HG03095 (cell line): ENCODE results near the gene ZNF664.

Experiments
- ATAC-seq: cut with Tn5 transposase; IDR thresholded peaks from one replicate; pipeline ENCODE4 v1.9.1; 2021; ENCODE audit warnings: moderate library complexity; ENCODE audit not compliant: unreplicated experiment

The ZNF664 gene

DNA sequence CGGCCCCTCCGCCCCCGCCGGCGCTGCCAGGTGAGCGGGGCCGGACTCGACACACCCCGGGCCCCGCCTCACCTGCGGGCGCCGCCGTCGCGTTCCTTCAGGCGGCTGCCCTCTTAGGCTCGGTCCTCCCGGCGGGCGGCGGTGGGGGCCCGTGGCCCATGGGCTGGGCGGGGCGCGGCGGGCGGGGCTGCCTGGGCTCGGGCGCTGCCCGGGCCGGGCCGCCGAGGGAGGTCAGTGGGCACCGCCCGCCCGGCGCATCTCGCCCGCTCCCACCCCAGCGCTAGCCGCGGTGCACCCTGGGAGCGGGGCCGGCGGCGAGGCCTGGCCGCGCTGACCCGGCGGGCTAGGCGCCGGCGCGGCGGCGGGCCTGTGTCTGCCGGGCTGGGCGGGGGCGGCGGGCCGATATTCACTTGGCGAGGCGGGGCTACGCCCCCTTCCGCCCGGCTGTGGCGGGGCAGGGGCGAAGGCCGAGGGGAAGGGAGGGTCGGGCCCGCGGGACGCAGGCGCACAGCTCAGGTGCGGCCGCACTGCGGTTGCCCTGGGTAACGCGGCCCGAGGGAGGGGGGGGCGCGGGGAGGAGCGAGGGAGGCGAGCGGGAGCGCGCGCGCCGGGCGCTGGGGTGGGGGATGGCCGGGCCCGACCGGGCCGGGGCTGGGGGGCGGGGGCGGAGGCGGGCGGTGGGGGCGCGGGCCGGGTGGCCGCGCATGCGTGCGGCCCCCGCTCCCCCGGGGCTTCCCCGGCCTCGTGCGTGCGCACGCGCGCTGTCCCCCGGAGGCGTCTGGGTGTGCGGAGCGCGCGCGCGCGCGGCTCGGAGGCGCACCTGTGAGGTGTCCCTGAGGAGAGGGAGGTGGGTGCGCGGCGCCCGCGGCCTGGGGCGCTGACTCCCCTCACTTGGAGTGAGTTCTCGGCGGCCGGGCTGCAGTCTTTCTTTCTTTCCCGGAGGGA, at the start of gene ZNF664, which contains the start of gene CCDC92:
TSS of gene ZNF664 (plus strand) at position 759 of the 945 bp plus-strand sequence. CDS start 38,930 bp downstream, outside the sequence.
TSS of gene CCDC92 (minus strand) at position 375 of the 945 bp plus-strand sequence. CDS start 28,526 bp downstream, outside the sequence.
- peak; percentile 74 for ATAC-seq

GRCh38 chr12:123923927-123924326, 49.1 kb upstream of the ZNF664 start:
- ATAC-seq = no peak

DNA sequence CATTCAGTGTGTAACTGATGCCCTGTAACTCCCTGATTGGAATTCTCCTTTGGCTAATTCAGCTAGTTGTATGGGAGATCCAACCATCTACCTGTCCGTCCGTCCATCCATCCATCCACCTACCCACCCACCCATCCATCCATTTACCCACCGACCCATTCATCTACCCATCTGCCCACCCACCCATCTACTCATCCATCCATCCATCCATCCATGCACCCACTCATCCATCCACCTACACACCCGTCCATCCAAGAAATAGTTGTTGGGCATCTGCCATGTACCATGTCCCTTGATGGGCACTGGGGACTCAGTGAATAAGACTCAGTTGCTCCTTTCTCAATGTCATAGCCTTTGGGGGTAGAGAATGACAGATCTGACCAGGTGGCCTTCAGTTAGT, 48.5 kb upstream of the ZNF664 start:
- ATAC-seq = no peak

- no peak for ATAC-seq
Observed at GRCh38 chr12:123928274-123928865, 44.6 kb upstream of the ZNF664 start.

- ATAC-seq = no peak
Observed at GRCh38 chr12:123928897-123929296, 44.1 kb upstream of the ZNF664 start.

DNA sequence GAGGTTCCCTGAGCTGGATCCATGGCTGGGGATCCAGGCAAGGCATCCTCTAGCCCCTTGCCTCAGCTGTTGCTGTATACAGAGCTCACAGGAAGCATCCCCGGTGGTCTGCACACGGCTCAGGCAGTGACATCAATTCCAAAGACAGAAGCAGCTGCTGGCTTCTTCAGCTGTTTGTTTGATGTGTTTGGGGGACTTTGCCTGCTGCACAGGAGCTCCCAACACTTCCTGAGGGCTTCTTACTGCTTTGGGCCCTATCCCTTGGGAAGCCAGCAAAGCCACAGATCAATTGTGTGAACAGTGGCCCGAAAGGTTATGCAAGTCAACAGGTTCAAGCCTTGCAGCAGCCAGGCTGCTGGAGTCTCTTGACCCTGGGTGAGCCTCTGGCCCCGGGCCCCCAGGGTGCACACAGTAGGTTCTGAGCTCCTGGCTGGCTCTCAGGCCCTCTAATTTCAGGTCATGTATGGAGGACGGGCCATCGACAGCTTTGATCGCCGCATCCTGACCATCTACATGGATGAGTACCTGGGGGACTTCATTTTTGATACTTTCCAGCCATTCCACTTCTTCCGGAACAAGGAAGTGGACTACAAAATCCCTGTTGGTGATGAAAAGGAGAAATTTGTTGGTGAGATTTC, 43.0 kb upstream of the ZNF664 start:
- no peak for ATAC-seq

DNA sequence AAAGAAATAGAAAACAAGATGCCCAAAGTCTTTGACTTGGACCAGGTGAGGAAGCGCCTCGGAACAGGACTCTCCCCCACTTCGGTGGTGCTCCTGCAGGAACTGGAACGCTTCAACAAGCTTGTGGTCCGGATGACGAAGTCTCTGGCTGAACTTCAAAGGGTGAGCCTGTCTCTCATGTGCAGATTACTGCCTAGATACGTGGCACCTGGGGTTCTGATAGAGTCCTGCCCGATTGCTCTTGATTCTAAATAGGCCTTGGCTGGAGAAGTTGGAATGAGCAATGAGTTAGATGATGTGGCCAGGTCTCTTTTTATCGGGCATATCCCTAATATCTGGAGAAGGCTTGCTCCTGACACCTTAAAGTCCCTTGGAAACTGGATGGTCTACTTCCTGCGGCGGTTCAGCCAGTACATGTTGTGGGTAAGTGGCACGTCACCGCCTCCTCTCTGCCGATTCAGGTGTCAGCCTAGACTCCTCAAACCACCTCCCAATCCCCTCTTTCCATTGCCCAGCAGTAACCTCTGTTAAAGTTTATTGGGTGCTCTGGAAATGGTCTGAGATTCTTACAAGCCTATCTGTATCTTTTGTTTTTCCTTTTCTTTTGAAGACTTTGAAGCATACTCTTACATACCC, 41.2 kb upstream of the ZNF664 start:
- ATAC-seq = no peak

- no peak for ATAC-seq
Observed at GRCh38 chr12:123933214-123933613, 39.8 kb upstream of the ZNF664 start.

- ATAC-seq = no peak
Observed at GRCh38 chr12:123934016-123934620, 38.9 kb upstream of the ZNF664 start.

DNA sequence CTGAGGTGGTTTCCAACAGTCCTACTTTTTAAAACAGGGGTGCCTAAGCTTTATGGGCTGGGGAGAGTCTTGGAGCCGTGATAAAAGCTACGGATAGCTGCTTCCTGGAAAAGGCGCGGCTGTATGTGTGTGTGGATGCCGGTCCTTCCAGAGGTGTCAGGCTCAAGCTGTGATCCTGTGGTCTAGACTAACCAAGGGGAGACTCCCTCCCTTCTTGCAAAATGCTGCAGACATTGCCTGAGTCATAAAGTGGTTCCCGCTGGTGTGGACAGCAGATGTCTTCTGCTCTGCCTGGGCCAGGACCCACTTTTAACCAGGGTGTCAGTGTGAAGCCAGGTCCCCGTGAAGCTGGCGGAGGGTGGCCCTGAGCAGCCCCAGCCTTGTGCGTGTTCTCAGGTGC, 38.2 kb upstream of the ZNF664 start:
- ATAC-seq = no peak

GRCh38 chr12:123935956-123936355, 37.1 kb upstream of the ZNF664 start:
- no peak for ATAC-seq

GRCh38 chr12:123936471-123936870, 36.5 kb upstream of the ZNF664 start:
- no peak for ATAC-seq

GRCh38 chr12:123936956-123937706, 35.9 kb upstream of the ZNF664 start:
- ATAC-seq = no peak

GRCh38 chr12:123937707-123938591, 35.1 kb upstream of the ZNF664 start:
- no peak for ATAC-seq

GRCh38 chr12:123938679-123939480, 34.1 kb upstream of the ZNF664 start:
- no peak for ATAC-seq

- no peak for ATAC-seq
Observed at GRCh38 chr12:123939716-123940626, 33.0 kb upstream of the ZNF664 start.

DNA sequence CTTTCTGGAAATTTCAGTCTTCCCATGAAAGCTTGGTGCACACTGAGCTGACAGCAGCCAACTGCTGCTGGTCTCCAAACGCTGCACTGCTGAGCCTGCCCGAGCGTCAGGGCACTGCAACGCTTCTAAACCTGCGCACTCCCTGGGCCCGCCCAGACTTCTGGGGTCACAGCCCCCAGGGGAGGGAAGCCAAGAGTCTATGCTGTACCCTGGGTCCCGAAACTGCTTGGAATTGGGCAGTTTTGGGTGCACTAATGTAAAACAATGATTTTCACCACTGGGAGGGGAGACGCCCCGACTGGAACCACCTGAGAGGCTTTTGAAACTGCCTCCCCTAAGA, 32.4 kb upstream of the ZNF664 start:
- ATAC-seq = no peak
